Ascending aorta (tissue), 2 donors: ENCODE results near the gene TSNAX. TPM values are rescaled to one million over a fixed set of nuclear protein-coding genes. Genes with fewer than 3 reads are reported as not detected.
"Not testable (repeated sequence)": the region's sequence is repeated elsewhere in the genome, so short reads cannot be mapped to it uniquely, and the experiment has no call there.

Source experiments
- DNase-seq, 2 donors: peaks; one replicate each; pipeline ENCODE4 v3.0.0-alpha.2; 2019; ENCODE audit warnings: low spot score in 2 of 2
- H3K27ac ChIP-seq, 2 donors: fragments of 200-600 bp; sonication (generic); one replicate each; pipeline ENCODE4 v1.5.1; 2016 to 2017; ENCODE audit warnings: mild to moderate bottlenecking in 1 of 2
- H3K27me3 ChIP-seq: fragments of 200-600 bp; sonication (generic); one replicate; pipeline ENCODE4 v1.5.1; 2017
- H3K36me3 ChIP-seq, 2 donors: fragments of 200-600 bp; sonication (generic); one replicate each; pipeline ENCODE4 v1.5.1; 2016
- H3K4me1 ChIP-seq, 2 donors: fragments of 200-600 bp; sonication (generic); one replicate each; pipeline ENCODE4 v1.5.1; 2016 to 2017; ENCODE audit warnings: mild to moderate bottlenecking in 1 of 2
- H3K4me3 ChIP-seq, 2 donors: fragments of 200-600 bp; sonication (generic); one replicate each; pipeline ENCODE4 v1.5.1; 2016 to 2017; ENCODE audit warnings: mild to moderate bottlenecking in 1 of 2
- H3K9me3 ChIP-seq, 2 donors: fragments of 200-600 bp; sonication (generic); one replicate each; pipeline ENCODE4 v1.5.1; 2016
- intact Hi-C: fragments of 100-400 bp; cut with DNase I; formaldehyde crosslinking; loops from one replicate; pipeline ENCODE4 v1.15.1; 2023
- total RNA-seq: library from RNA; depleted of rRNA; stranded (reverse); fragments of >200 nt; gene quantifications from one replicate; pipeline ENCODE4 v1.1.0, GENCODE V29; 2016
- TF ChIP-seq, protein P1 (sequence below), 3 experiments: fragments of 200-600 bp in 2 of 3; fragments of 450-650 bp in 1 of 3; sonication (generic) in 2 of 3; IDR thresholded peaks; one replicate each; pipeline ENCODE4 v1.5.1; 2016 to 2019; ENCODE audit warnings: antibody characterized with exemption in 3 of 3, mild to moderate bottlenecking in 1 of 3, moderate library complexity in 1 of 3

Gene TSNAX
- total RNA-seq, 1 donor from 2014 or later = 15.0 TPM

DNA sequence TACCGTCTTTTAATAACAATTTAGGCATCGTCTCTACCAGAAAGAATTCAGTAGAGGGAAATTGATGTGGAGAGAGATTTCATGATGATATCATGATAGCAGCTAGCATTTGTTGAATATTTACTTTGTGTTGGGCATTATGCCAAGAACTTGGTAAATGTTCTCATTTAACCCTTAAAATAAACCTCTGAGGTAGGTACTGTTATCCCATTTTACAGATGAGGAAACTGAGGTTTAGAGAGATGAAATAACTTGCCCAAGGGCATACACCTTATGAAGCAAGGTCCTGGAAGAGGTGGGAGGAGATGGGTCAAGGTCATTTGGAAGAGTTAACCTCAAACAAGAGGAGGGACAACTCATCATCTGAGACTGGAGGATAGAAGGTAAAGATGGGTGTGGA lies 34.8 kb downstream of the TSNAX start:
- TF ChIP-seq, protein P1, sequence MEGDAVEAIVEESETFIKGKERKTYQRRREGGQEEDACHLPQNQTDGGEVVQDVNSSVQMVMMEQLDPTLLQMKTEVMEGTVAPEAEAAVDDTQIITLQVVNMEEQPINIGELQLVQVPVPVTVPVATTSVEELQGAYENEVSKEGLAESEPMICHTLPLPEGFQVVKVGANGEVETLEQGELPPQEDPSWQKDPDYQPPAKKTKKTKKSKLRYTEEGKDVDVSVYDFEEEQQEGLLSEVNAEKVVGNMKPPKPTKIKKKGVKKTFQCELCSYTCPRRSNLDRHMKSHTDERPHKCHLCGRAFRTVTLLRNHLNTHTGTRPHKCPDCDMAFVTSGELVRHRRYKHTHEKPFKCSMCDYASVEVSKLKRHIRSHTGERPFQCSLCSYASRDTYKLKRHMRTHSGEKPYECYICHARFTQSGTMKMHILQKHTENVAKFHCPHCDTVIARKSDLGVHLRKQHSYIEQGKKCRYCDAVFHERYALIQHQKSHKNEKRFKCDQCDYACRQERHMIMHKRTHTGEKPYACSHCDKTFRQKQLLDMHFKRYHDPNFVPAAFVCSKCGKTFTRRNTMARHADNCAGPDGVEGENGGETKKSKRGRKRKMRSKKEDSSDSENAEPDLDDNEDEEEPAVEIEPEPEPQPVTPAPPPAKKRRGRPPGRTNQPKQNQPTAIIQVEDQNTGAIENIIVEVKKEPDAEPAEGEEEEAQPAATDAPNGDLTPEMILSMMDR (IDR thresholded peaks at IDR 0.05) = no peak
- intact Hi-C loops = no loop called here
- no peak for DNase-seq
- Histone ChIP-seq H3K27ac (no peak overlapping the region), H3K4me1 (no peaks in the 10 kb centered on the region), H3K36me3 (peaks cover 0 to 29% of the 10 kb centered on the region in 2 donors), H3K9me3 (no peaks in the 10 kb centered on the region), H3K27me3 (no peaks in the 10 kb centered on the region), H3K4me3 (no peak overlapping the region)

DNA sequence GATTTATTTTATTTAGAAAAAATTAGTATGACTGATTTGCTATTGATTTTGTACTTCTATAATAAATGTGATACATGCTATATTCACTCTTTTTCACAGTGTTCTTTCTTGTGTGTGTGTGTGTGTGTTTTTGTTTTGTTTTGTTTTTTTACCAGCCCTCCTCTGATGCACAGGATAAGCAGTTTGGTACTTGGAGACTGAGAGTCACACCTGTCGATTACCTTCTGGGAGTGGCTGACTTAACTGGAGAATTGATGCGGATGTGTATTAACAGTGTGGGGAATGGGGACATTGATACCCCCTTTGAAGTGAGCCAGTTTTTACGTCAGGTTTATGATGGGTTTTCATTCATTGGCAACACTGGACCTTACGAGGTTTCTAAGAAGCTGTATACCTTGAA lies 35.9 kb downstream of the TSNAX start:
- no peak overlapping the region for H3K27ac ChIP-seq
- no peaks in the 10 kb centered on the region for H3K27me3 ChIP-seq
- H3K4me3 ChIP-seq = no peak overlapping the region
- intact Hi-C loops = no loop called here
- TF ChIP-seq, protein P1 (IDR thresholded peaks at IDR 0.05) = no peak
- no peak for DNase-seq
- H3K9me3 ChIP-seq = no peaks in the 10 kb centered on the region
- no peaks in the 10 kb centered on the region for H3K4me1 ChIP-seq
- H3K36me3 ChIP-seq = peaks cover 0 to 29% of the 10 kb centered on the region in 2 donors

DNA sequence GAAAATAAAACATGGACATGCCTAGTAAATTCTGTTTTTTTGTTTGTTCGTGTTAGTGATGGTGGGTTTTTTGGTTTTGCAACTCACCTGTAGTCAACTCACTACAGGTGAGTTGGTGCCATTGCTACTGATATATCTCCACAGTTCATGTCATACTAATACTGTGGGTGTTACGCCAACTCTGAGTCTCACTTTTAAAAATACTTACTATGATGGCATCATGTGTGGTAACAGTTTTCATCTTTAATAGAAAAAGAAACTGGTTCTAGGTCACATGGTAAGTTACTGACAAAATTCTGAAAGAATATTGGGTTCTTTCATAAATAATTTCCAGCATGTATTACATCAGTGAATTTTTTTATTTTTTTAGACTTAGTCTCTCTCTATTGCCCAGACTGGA lies 38.0 kb downstream of the TSNAX start:
- no peak for DNase-seq
- Histone ChIP-seq H3K36me3 (peaks cover 0 to 29% of the 10 kb centered on the region in 2 donors), H3K27ac (no peak overlapping the region), H3K27me3 (no peaks in the 10 kb centered on the region), H3K4me1 (no peaks in the 10 kb centered on the region), H3K4me3 (no peak overlapping the region), H3K9me3 (no peaks in the 10 kb centered on the region)
- intact Hi-C loops = no loop called here
- TF ChIP-seq, protein P1 (IDR thresholded peaks at IDR 0.05) = no peak

DNA sequence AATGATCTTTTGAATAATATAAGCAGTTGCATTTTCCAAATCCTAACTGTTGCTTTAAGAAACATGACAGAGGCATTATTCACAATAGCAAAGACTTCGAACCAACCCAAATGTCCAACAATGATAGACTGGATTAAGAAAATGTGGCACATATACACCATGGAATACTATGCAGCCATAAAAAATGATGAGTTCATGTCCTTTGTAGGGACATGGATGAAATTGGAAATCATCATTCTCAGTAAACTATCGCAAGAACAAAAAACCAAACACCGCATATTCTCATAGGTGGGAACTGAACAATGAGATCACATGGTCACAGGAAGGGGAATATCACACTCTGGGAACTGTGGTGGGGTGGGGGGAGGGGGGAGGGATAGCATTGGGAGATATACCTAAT lies 41.8 kb downstream of the TSNAX start:
- H3K4me3 ChIP-seq, H3K9me3 ChIP-seq, DNase-seq, H3K27ac ChIP-seq, intact Hi-C loops, H3K27me3 ChIP-seq, H3K4me1 ChIP-seq: not testable (repeated sequence)
- H3K36me3 ChIP-seq = peaks cover 0 to 12% of the 10 kb centered on the region in 2 donors

DNA sequence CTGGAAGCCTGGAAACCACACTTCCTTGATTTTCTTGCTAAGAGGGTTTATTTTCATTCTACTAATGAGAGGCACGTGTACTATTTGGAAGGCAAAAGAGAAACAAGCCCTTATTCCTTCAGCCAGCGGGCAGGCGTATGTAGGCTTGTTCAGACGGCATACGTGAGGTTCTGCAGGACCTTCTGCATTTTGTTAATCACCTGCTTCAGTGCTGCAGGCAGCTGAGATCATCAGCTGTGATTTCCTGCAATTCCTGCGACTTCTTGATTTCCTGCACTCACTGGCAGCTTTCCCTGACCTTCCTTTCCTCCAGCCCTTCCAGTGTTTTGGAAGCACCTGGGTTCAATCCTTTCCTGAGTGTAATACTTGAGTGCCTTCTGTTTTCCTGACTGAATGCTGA lies 43.4 kb downstream of the TSNAX start:
- no peaks in the 10 kb centered on the region for H3K9me3 ChIP-seq
- intact Hi-C loops = no loop called here
- H3K27me3 ChIP-seq = no peaks in the 10 kb centered on the region
- TF ChIP-seq, protein P1 (IDR thresholded peaks at IDR 0.05) = no peak
- H3K4me3 ChIP-seq = no peak overlapping the region
- no peak overlapping the region for H3K27ac ChIP-seq
- no peak for DNase-seq
- H3K4me1 ChIP-seq = no peaks in the 10 kb centered on the region
- peaks cover 0 to 4% of the 10 kb centered on the region in 2 donors for H3K36me3 ChIP-seq

DNA sequence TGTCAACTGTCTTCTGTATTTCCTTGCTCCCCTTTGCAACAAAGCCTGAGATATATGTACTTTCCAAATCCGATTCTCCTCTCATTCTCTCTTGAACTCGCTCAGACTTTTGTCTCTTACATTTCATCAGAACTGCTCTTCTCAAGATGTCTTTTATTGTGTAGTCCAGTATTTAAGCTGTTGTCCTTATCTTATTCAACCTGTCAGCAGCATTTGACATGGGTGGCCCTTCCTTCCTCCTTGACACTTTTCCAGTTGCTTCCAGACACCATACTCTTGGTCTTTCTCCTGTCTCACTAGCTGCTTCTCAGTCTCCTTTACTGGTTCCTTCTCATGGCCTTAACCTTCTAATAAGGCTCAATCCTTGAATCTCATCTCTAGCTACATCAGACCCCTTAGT lies 47.0 kb downstream of the TSNAX start:
- Histone ChIP-seq H3K4me1 (no peaks in the 10 kb centered on the region), H3K27me3 (no peaks in the 10 kb centered on the region), H3K9me3 (no peaks in the 10 kb centered on the region), H3K36me3 (no peaks in the 10 kb centered on the region), H3K4me3 (no peak overlapping the region), H3K27ac (no peak overlapping the region)
- no peak for DNase-seq
- TF ChIP-seq, protein P1 (IDR thresholded peaks at IDR 0.05) = no peak
- intact Hi-C loops = no loop called here
